GM06990 (cell line): Measurements from ENCODE around the gene OST4.

Experiments used
- DNase-seq: peaks from one replicate; pipeline ENCODE4 v3.0.0-alpha.2; 2011; ENCODE audit not compliant: insufficient read length; ENCODE audit errors: extremely low read depth
- H3K27me3 ChIP-seq: replicated peaks from 2 replicates; pipeline ENCODE4 v1.6.0; 2011; ENCODE audit warnings: low read length; ENCODE audit not compliant: control insufficient read depth, insufficient read depth
- H3K36me3 ChIP-seq: 2 replicates; pipeline ENCODE4 v1.5.1; 2011; ENCODE audit warnings: low read length; ENCODE audit not compliant: control insufficient read depth, insufficient read depth
- H3K4me3 ChIP-seq: replicated peaks from 2 replicates; pipeline ENCODE4 v1.5.1; 2011; ENCODE audit warnings: low read depth, mild to moderate bottlenecking, control low read depth, low read length
- TF ChIP-seq, protein P1 (sequence below): IDR thresholded peaks from 2 replicates; pipeline ENCODE4 v1.5.1; 2011; ENCODE audit warnings: low read length, control low read depth, mild to moderate bottlenecking, inconsistent platforms; ENCODE audit not compliant: insufficient read depth, poor library complexity, severe bottlenecking

OST4 gene

GRCh38 chr2:27023740-27024139 lies 47.7 kb downstream of the OST4 start:
- no peak for DNase-seq

GRCh38 chr2:27021253-27022049 lies 50.0 kb downstream of the OST4 start:
- no peak overlapping the region for H3K4me3 ChIP-seq
- no peaks in the 10 kb centered on the region for H3K27me3 ChIP-seq
- TF ChIP-seq, protein P1, sequence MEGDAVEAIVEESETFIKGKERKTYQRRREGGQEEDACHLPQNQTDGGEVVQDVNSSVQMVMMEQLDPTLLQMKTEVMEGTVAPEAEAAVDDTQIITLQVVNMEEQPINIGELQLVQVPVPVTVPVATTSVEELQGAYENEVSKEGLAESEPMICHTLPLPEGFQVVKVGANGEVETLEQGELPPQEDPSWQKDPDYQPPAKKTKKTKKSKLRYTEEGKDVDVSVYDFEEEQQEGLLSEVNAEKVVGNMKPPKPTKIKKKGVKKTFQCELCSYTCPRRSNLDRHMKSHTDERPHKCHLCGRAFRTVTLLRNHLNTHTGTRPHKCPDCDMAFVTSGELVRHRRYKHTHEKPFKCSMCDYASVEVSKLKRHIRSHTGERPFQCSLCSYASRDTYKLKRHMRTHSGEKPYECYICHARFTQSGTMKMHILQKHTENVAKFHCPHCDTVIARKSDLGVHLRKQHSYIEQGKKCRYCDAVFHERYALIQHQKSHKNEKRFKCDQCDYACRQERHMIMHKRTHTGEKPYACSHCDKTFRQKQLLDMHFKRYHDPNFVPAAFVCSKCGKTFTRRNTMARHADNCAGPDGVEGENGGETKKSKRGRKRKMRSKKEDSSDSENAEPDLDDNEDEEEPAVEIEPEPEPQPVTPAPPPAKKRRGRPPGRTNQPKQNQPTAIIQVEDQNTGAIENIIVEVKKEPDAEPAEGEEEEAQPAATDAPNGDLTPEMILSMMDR: no peak
- DNase-seq: no peak
- peaks cover 11% of the 10 kb centered on the region for H3K36me3 ChIP-seq

More at GRCh38 chr2:27023740-27024139, 47.7 kb downstream of the OST4 start:
- Histone ChIP-seq H3K4me3 (no peak overlapping the region), H3K36me3 (peaks cover 15% of the 10 kb centered on the region), H3K27me3 (no peaks in the 10 kb centered on the region)
- TF ChIP-seq, protein P1: no peak
